RCC 7860 (cell line): Measurements from ENCODE around the gene FBRSL1.
"Not testable (repeated sequence)": the region's sequence is repeated elsewhere in the genome, so short reads cannot be mapped to it uniquely, and the experiment has no call there.

Experiments used
- DNase-seq: peaks from one replicate; pipeline ENCODE4 v3.0.0-alpha.2; 2015; ENCODE audit warnings: low spot score
- FAIRE-seq: peaks from 2 replicates; lab custom pipeline; 2012; peaks lifted over from hg19 to GRCh38; lab: Jason Lieb, UNC

FBRSL1 gene

GRCh38 chr12:132521200-132521580 is 31.2 kb downstream of the FBRSL1 start:
- FAIRE-seq (no peak), DNase-seq (no peak)

- no peak for DNase-seq
- FAIRE-seq: no peak
These were observed 31.9 kb downstream of the FBRSL1 start for GRCh38 chr12:132521712-132522292.

- DNase-seq (no peak), FAIRE-seq (no peak)
These were observed 32.8 kb downstream of the FBRSL1 start for GRCh38 chr12:132522592-132523380.

GRCh38 chr12:132523576-132524331 is 33.8 kb downstream of the FBRSL1 start:
- FAIRE-seq (no peak), DNase-seq (peak; percentile 24)

GRCh38 chr12:132524405-132524804 is 34.5 kb downstream of the FBRSL1 start:
- FAIRE-seq: peak; percentile 87
- DNase-seq: peak; percentile 74

- FAIRE-seq (no peak), DNase-seq (no peak)
These were observed 35.3 kb downstream of the FBRSL1 start for GRCh38 chr12:132525011-132525832.

GRCh38 chr12:132525833-132526455 is 36.0 kb downstream of the FBRSL1 start:
- DNase-seq (no peak), FAIRE-seq (no peak)

GRCh38 chr12:132527186-132527882 is 37.4 kb downstream of the FBRSL1 start:
- FAIRE-seq (no peak), DNase-seq (no peak)

GRCh38 chr12:132527883-132528264 is 37.9 kb downstream of the FBRSL1 start:
- FAIRE-seq (no peak), DNase-seq (no peak)

GRCh38 chr12:132528564-132529106 is 38.7 kb downstream of the FBRSL1 start:
- no peak for FAIRE-seq
- DNase-seq: no peak

- no peak for DNase-seq
- no peak for FAIRE-seq
These were observed 39.3 kb downstream of the FBRSL1 start for GRCh38 chr12:132529156-132529839.

- DNase-seq: no peak
- FAIRE-seq: no peak
These were observed 40.0 kb downstream of the FBRSL1 start for GRCh38 chr12:132529906-132530305.

GRCh38 chr12:132530447-132530846 is 40.5 kb downstream of the FBRSL1 start:
- FAIRE-seq (no peak), DNase-seq (no peak)

GRCh38 chr12:132530851-132531250 is 40.9 kb downstream of the FBRSL1 start:
- no peak for FAIRE-seq

GRCh38 chr12:132532711-132533583 is 43.0 kb downstream of the FBRSL1 start:
- FAIRE-seq: not testable (repeated sequence)

More at GRCh38 chr12:132530851-132531250, 40.9 kb downstream of the FBRSL1 start:
- DNase-seq: no peak

GRCh38 chr12:132533584-132533958 is 43.6 kb downstream of the FBRSL1 start:
- FAIRE-seq: no peak

More at GRCh38 chr12:132532711-132533583, 43.0 kb downstream of the FBRSL1 start:
- not testable (repeated sequence) for DNase-seq

GRCh38 chr12:132534076-132534475 is 44.1 kb downstream of the FBRSL1 start:
- FAIRE-seq (no peak), DNase-seq (no peak)

More at GRCh38 chr12:132533584-132533958, 43.6 kb downstream of the FBRSL1 start:
- DNase-seq: no peak

GRCh38 chr12:132535019-132535418 is 45.1 kb downstream of the FBRSL1 start:
- DNase-seq: no peak
- FAIRE-seq: no peak
